DOHH2 (cell line): ENCODE measurements around the gene CARS2.

Experiments
- H3F3A ChIP-seq: fragments of 200-600 bp; sonication (generic), shearing (Covaris generic); 2 replicates; pipeline ENCODE4 v1.6.0; 2016; ENCODE audit warnings: antibody characterized with exemption, mild to moderate bottlenecking; ENCODE audit not compliant: control insufficient read depth, insufficient read depth
- H3K27ac ChIP-seq: fragments of 200-600 bp; sonication (generic); 2 replicates; pipeline ENCODE4 v1.5.1; 2014; ENCODE audit warnings: low read depth, mild to moderate bottlenecking, low read length, moderate library complexity
- H3K27me3 ChIP-seq: fragments of 200-600 bp; sonication (generic); 2 replicates; pipeline ENCODE4 v1.6.1; 2014; ENCODE audit warnings: mild to moderate bottlenecking, low read length, mixed read lengths; ENCODE audit not compliant: control insufficient read depth
- H3K36me3 ChIP-seq: fragments of 200-600 bp; sonication (generic); 2 replicates; pipeline ENCODE4 v1.6.1; 2014; ENCODE audit warnings: mild to moderate bottlenecking, low read length, moderate library complexity, mixed read lengths; ENCODE audit not compliant: control insufficient read depth
- H3K4me1 ChIP-seq: fragments of 200-600 bp; sonication (generic); 2 replicates; pipeline ENCODE4 v1.6.1; 2014; ENCODE audit warnings: mild to moderate bottlenecking, low read length, mixed read lengths; ENCODE audit not compliant: control insufficient read depth
- H3K4me2 ChIP-seq: fragments of 200-600 bp; sonication (generic); 2 replicates; pipeline ENCODE4 v1.6.0; 2014; ENCODE audit warnings: mild to moderate bottlenecking, low read length, moderate library complexity
- H3K4me3 ChIP-seq: fragments of 200-600 bp; sonication (generic); 2 replicates; pipeline ENCODE4 v1.5.1; 2014; ENCODE audit warnings: mild to moderate bottlenecking, low read length, mixed read lengths
- H3K79me2 ChIP-seq: fragments of 200-600 bp; sonication (generic); 2 replicates; pipeline ENCODE4 v1.6.1; 2014; ENCODE audit warnings: mild to moderate bottlenecking, low read length, mixed read lengths; ENCODE audit not compliant: control insufficient read depth
- H3K9me2 ChIP-seq: fragments of 200-600 bp; sonication (generic); replicated peaks from 2 replicates; pipeline ENCODE4 v1.6.1; 2014; ENCODE audit warnings: mild to moderate bottlenecking, low read length, mixed read lengths; ENCODE audit not compliant: control insufficient read depth
- H3K9me3 ChIP-seq: fragments of 200-600 bp; sonication (generic); 2 replicates; pipeline ENCODE4 v1.6.1; 2014; ENCODE audit warnings: antibody characterized with exemption, low read length, mixed read lengths; ENCODE audit not compliant: control insufficient read depth, insufficient read depth
- H4K20me1 ChIP-seq: fragments of 200-600 bp; sonication (generic); 2 replicates; pipeline ENCODE4 v1.6.0; 2014; ENCODE audit warnings: low read depth, mild to moderate bottlenecking, antibody characterized with exemption, low read length, moderate library complexity; ENCODE audit not compliant: control insufficient read depth, insufficient read depth
- CTCF ChIP-seq: fragments of 200-600 bp; sonication (generic); IDR thresholded peaks from one replicate; pipeline ENCODE4 v1.5.1; 2014; ENCODE audit warnings: antibody characterized with exemption, mild to moderate bottlenecking, low read depth, low read length; ENCODE audit not compliant: poor library complexity, severe bottlenecking
- EZH2phosphoT487 ChIP-seq: fragments of 200-600 bp; sonication (generic); IDR thresholded peaks from 2 replicates; pipeline ENCODE4 v1.6.1; 2017; ENCODE audit warnings: borderline replicate concordance, mild to moderate bottlenecking, antibody characterized with exemption, low read length, moderate library complexity, mixed read lengths

The CARS2 gene

GRCh38 chr13:110629735-110630134 is 76.2 kb downstream of the CARS2 start:
- no peaks in the 10 kb centered on the region for H3K4me1 ChIP-seq
- no peaks in the 10 kb centered on the region for H3K9me2 ChIP-seq
- no peaks in the 10 kb centered on the region for H3K9me3 ChIP-seq
- no peak overlapping the region for H3K27ac ChIP-seq
- TF ChIP-seq EZH2phosphoT487 (no peak), CTCF (no peak)
- no peaks in the 10 kb centered on the region for H3F3A ChIP-seq
- H3K27me3 ChIP-seq = no peaks in the 10 kb centered on the region
- H3K79me2 ChIP-seq = no peaks in the 10 kb centered on the region
- H3K4me3 ChIP-seq = no peak overlapping the region
- 0 out of 2 replicates have a peak, but pooled peaks cover 2% of the 10 kb centered on the region for H3K36me3 ChIP-seq
- no peak overlapping the region for H3K4me2 ChIP-seq
- no peaks in the 10 kb centered on the region for H4K20me1 ChIP-seq

DNA sequence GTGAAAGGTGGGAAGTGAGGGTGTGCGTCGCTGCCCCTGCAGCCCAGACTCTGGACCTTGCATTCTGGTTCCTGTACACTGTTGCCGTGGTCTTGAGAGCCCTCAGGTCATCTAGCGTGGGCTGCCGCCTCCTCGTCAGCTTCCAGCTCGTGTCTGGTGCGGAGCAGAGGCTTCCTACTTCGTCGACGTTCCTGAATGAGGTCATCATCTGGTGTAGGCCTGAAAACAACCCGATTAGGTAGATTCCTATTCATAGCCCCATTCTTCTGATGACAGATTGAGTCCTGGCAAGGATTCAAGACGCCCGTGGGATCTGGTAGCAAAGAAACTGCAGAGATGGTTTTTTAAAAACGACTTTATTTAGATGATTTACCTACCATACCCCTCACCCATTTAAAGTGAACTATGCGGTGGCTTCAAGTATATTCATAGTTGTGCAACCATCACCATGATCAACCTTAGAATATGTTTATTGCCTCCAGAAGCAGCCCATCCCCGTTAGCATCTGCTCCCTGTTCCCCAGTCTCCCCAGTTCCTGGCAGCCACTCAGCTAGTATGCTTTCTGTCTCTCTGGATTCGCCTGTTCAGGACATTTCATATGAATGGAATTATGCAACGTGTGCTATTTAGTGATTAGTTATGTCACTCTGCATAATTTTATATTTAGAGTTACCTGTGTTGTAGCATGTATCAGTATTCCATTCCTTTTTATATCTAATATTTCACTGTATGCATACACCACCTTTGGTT is 76.8 kb downstream of the CARS2 start:
- H3K79me2 ChIP-seq = no peaks in the 10 kb centered on the region
- no peak overlapping the region for H3K4me3 ChIP-seq
- no peaks in the 10 kb centered on the region for H4K20me1 ChIP-seq
- H3K4me1 ChIP-seq = no peaks in the 10 kb centered on the region
- no peaks in the 10 kb centered on the region for H3K9me3 ChIP-seq
- no peak overlapping the region for H3K4me2 ChIP-seq
- H3K27ac ChIP-seq = no peak overlapping the region
- H3K36me3 ChIP-seq = 0 out of 2 replicates have a peak, but pooled peaks cover 2% of the 10 kb centered on the region
- H3K27me3 ChIP-seq = no peaks in the 10 kb centered on the region
- TF ChIP-seq CTCF (no peak), EZH2phosphoT487 (no peak)
- no peaks in the 10 kb centered on the region for H3F3A ChIP-seq
- H3K9me2 ChIP-seq = no peaks in the 10 kb centered on the region

DNA sequence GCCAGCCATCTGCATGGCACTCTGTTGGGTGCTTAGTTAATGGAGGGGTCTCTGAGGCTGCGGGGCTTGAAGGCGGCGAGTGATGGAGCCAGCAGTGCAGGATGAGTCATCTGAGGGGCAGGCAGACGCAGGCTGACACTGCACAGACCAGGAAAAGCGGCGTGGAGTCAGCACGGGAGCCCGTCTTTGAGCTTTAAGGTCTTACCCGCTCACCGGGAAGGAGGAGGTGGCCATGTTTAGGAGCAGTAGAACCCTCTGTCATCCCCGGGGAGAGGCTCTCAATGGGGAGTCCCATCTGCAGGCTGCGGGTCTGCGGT is 77.5 kb downstream of the CARS2 start:
- Histone ChIP-seq H3K36me3 (0 out of 2 replicates have a peak, but pooled peaks cover 2% of the 10 kb centered on the region), H3K27ac (no peak overlapping the region), H3K79me2 (no peaks in the 10 kb centered on the region), H3F3A (no peaks in the 10 kb centered on the region), H3K4me2 (no peak overlapping the region), H3K4me3 (no peak overlapping the region), H3K4me1 (no peaks in the 10 kb centered on the region), H3K9me2 (no peaks in the 10 kb centered on the region), H3K27me3 (no peaks in the 10 kb centered on the region), H3K9me3 (no peaks in the 10 kb centered on the region), H4K20me1 (no peaks in the 10 kb centered on the region)
- TF ChIP-seq CTCF = no peak
